ENCODE results near the gene BICD1.
A peak's percentile ranks its signal among the peaks of the same experiment; 100 is the strongest.

Gene BICD1

GRCh38 chr12:32252199-32253073 is 145.8 kb downstream of the BICD1 start:
- Mint-ChIP-seq H3K27ac (no peak overlapping the region), H3K4me1 (no peaks in the 10 kb centered on the region), H3K27me3 (ENCODE audit: low read depth) (no peaks in the 10 kb centered on the region), H3K36me3 (ENCODE audit: low read depth) (no peaks in the 10 kb centered on the region), H3K9me3 (peaks cover 3% of the 10 kb centered on the region), H3K4me3 (no peak overlapping the region)
- no peak for TF ChIP-seq CTCF (IDR thresholded peaks at IDR 0.05; ENCODE audit: unreplicated experiment in 3 of 3)

GRCh38 chr12:32253154-32253790 is 146.6 kb downstream of the BICD1 start:
- Mint-ChIP-seq H3K27ac (no peak overlapping the region), H3K36me3 (ENCODE audit: low read depth) (peaks cover under 1% of the 10 kb centered on the region), H3K9me3 (no peaks in the 10 kb centered on the region), H3K4me1 (no peaks in the 10 kb centered on the region), H3K4me3 (no peak overlapping the region), H3K27me3 (ENCODE audit: low read depth) (no peaks in the 10 kb centered on the region)
- no peak for TF ChIP-seq CTCF (IDR thresholded peaks at IDR 0.05; ENCODE audit: unreplicated experiment in 3 of 3)

GRCh38 chr12:32254260-32254956 is 147.8 kb downstream of the BICD1 start:
- peaks cover 4% of the 10 kb centered on the region for H3K36me3 Mint-ChIP-seq (ENCODE audit: low read depth)
- no peak overlapping the region for H3K4me3 Mint-ChIP-seq
- H3K4me1 Mint-ChIP-seq = no peaks in the 10 kb centered on the region
- H3K27me3 Mint-ChIP-seq (ENCODE audit: low read depth) = no peaks in the 10 kb centered on the region
- H3K27ac Mint-ChIP-seq = no peak overlapping the region
- H3K9me3 Mint-ChIP-seq = no peaks in the 10 kb centered on the region
- no peak for TF ChIP-seq CTCF (IDR thresholded peaks at IDR 0.05; ENCODE audit: unreplicated experiment in 3 of 3)

- Mint-ChIP-seq H3K9me3 (no peaks in the 10 kb centered on the region), H3K27me3 (ENCODE audit: low read depth) (no peaks in the 10 kb centered on the region), H3K4me3 (no peak overlapping the region), H3K36me3 (ENCODE audit: low read depth) (peaks cover 4% of the 10 kb centered on the region), H3K27ac (no peak overlapping the region), H3K4me1 (no peaks in the 10 kb centered on the region)
- TF ChIP-seq CTCF (IDR thresholded peaks at IDR 0.05; ENCODE audit: unreplicated experiment in 3 of 3) = no peak
Observed at GRCh38 chr12:32255588-32255987, 148.9 kb downstream of the BICD1 start.

- no peaks in the 10 kb centered on the region for H3K9me3 Mint-ChIP-seq
- H3K27ac Mint-ChIP-seq = peak overlapping the region in 2 of 3 experiments; percentile 18
- H3K4me1 Mint-ChIP-seq = no peaks in the 10 kb centered on the region
- no peaks in the 10 kb centered on the region for H3K27me3 Mint-ChIP-seq (ENCODE audit: low read depth)
- H3K4me3 Mint-ChIP-seq = no peak overlapping the region
- no peak for TF ChIP-seq CTCF (IDR thresholded peaks at IDR 0.05; ENCODE audit: unreplicated experiment in 3 of 3)
- peaks cover 4% of the 10 kb centered on the region for H3K36me3 Mint-ChIP-seq (ENCODE audit: low read depth)
Observed at GRCh38 chr12:32257695-32258496, 151.2 kb downstream of the BICD1 start.

Data from nephron (organoid).